ENCODE measurements around the gene MUCL3.

- TF ChIP-seq CBX5 (IDR thresholded peaks at IDR 0.05; ENCODE audit: low read depth) (no peak), POLR2AphosphoS5 (IDR thresholded peaks at IDR 0.05; ENCODE audit: low read length) (no peak), STAT3 (IDR thresholded peaks at IDR 0.05; ENCODE audit: low read depth, low read length) (no peak), NFYA (IDR thresholded peaks at IDR 0.05; ENCODE audit: borderline replicate concordance, low read depth, low read length) (no peak), POLR2AphosphoS2 (IDR thresholded peaks at IDR 0.05; ENCODE audit: low read depth, low read length) (no peak), CTCF (IDR thresholded peaks at IDR 0.05 in 2 of 3, conservative IDR thresholded peaks at IDR 0.05 in 1 of 3; ENCODE audit: control insufficient read depth in 2 of 3, extremely low read depth in 1 of 3, insufficient read depth in 1 of 3, low read depth in 3 of 3, low read length in 3 of 3) (no peak), USF2 (IDR thresholded peaks at IDR 0.05; ENCODE audit: borderline replicate concordance, low read depth, low read length) (no peak)
These were observed 20.3 kb downstream of the MUCL3 start for GRCh38 chr6:30960907-30961673.
